Endothelial cell of umbilical vein (primary cell): Measurements from ENCODE around the gene TSG101.

ENCODE experiments used
- EZH2 ChIP-seq: IDR thresholded peaks from 2 replicates; pipeline ENCODE4 v1.6.1; 2012; ENCODE audit warnings: borderline replicate concordance, low read depth, mild to moderate bottlenecking, moderate library complexity, low read length, inconsistent platforms; ENCODE audit not compliant: severe bottlenecking
- POLR2A ChIP-seq: IDR thresholded peaks from 2 replicates; pipeline ENCODE4 v1.6.1; 2012; ENCODE audit warnings: low read depth, mild to moderate bottlenecking, control low read depth, low read length
- POLR2AphosphoS5 ChIP-seq: IDR thresholded peaks from 2 replicates; pipeline ENCODE4 v1.6.1; 2012; ENCODE audit warnings: low read depth, mild to moderate bottlenecking, control low read depth, low read length, moderate library complexity; ENCODE audit not compliant: insufficient read depth
- TF ChIP-seq, protein P1 (sequence below), 2 donors: IDR thresholded peaks; 1 replicate in 1 of 2; 2 replicates in 1 of 2; pipeline ENCODE4 v1.5.1; 2011; ENCODE audit warnings: low read length in 2 of 2, mild to moderate bottlenecking in 2 of 2, moderate library complexity in 2 of 2, control low read depth in 1 of 2, inconsistent platforms in 1 of 2, low read depth in 1 of 2; ENCODE audit not compliant: insufficient read depth in 1 of 2; ENCODE audit errors: extremely low read depth in 1 of 2
- TF ChIP-seq, protein P2 (sequence below): IDR thresholded peaks from 2 replicates; pipeline ENCODE4 v1.6.1; 2011; ENCODE audit not compliant: insufficient read depth, insufficient read length

DNA sequence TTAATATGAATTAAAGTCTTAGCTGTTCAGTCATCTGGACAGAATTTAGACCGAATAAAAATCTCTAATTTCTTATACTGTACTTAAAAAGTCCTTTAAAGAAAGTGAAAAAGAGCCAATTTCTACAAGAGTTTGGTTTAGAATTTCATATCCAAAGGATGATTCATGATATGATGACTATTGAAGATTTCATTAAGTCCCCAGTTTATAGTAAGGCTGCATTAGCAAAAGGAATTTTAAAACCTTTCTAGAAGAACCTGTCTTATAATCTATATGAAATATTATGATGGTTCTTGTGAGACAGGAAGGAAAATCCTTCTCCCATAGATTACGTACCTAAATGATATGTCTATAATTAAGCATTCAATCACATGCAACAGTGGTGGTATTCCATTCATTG lies 34.8 kb downstream of the TSG101 start:
- TF ChIP-seq POLR2AphosphoS5 (no peak), POLR2A (no peak), EZH2 (no peak)
- TF ChIP-seq, protein P1, sequence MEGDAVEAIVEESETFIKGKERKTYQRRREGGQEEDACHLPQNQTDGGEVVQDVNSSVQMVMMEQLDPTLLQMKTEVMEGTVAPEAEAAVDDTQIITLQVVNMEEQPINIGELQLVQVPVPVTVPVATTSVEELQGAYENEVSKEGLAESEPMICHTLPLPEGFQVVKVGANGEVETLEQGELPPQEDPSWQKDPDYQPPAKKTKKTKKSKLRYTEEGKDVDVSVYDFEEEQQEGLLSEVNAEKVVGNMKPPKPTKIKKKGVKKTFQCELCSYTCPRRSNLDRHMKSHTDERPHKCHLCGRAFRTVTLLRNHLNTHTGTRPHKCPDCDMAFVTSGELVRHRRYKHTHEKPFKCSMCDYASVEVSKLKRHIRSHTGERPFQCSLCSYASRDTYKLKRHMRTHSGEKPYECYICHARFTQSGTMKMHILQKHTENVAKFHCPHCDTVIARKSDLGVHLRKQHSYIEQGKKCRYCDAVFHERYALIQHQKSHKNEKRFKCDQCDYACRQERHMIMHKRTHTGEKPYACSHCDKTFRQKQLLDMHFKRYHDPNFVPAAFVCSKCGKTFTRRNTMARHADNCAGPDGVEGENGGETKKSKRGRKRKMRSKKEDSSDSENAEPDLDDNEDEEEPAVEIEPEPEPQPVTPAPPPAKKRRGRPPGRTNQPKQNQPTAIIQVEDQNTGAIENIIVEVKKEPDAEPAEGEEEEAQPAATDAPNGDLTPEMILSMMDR (IDR thresholded peaks at IDR 0.05; ENCODE audit: extremely low read depth in 1 of 2, insufficient read depth in 1 of 2, low read depth in 1 of 2, low read length in 2 of 2), result no peak
- TF ChIP-seq, protein P2, sequence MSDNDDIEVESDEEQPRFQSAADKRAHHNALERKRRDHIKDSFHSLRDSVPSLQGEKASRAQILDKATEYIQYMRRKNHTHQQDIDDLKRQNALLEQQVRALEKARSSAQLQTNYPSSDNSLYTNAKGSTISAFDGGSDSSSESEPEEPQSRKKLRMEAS, result no peak
